Vagina (tissue), 2 donors: ENCODE measurements around the gene CPLX4.

Experiments
- POLR2A ChIP-seq, 2 donors: fragments of 450-650 bp; IDR thresholded peaks; one replicate each; pipeline ENCODE4 v1.6.1; 2017; ENCODE audit warnings: antibody characterized with exemption in 2 of 2, mild to moderate bottlenecking in 2 of 2, moderate library complexity in 2 of 2
- POLR2AphosphoS5 ChIP-seq, 2 donors: sonication (generic); formaldehyde crosslinking; IDR thresholded peaks; one replicate each; pipeline ENCODE4 v1.9.0; 2017; ENCODE audit warnings: antibody characterized with exemption in 2 of 2, mild to moderate bottlenecking in 2 of 2, low read depth in 1 of 2; ENCODE audit not compliant: insufficient read depth in 1 of 2
- TF ChIP-seq, protein P1 (sequence below), 3 experiments: fragments of 450-650 bp in 2 of 3; fragments of 200-600 bp in 1 of 3; sonication (generic) in 1 of 3; IDR thresholded peaks; one replicate each; pipeline ENCODE4 v1.5.1; 2017 to 2019; ENCODE audit warnings: antibody characterized with exemption in 3 of 3, mild to moderate bottlenecking in 2 of 3, moderate library complexity in 2 of 3

- TF ChIP-seq, protein P1, sequence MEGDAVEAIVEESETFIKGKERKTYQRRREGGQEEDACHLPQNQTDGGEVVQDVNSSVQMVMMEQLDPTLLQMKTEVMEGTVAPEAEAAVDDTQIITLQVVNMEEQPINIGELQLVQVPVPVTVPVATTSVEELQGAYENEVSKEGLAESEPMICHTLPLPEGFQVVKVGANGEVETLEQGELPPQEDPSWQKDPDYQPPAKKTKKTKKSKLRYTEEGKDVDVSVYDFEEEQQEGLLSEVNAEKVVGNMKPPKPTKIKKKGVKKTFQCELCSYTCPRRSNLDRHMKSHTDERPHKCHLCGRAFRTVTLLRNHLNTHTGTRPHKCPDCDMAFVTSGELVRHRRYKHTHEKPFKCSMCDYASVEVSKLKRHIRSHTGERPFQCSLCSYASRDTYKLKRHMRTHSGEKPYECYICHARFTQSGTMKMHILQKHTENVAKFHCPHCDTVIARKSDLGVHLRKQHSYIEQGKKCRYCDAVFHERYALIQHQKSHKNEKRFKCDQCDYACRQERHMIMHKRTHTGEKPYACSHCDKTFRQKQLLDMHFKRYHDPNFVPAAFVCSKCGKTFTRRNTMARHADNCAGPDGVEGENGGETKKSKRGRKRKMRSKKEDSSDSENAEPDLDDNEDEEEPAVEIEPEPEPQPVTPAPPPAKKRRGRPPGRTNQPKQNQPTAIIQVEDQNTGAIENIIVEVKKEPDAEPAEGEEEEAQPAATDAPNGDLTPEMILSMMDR (IDR thresholded peaks at IDR 0.05) = no peak
- no peak for TF ChIP-seq POLR2A (IDR thresholded peaks at IDR 0.05)
- no peak for TF ChIP-seq POLR2AphosphoS5 (IDR thresholded peaks at IDR 0.05; ENCODE audit: insufficient read depth in 1 of 2, low read depth in 1 of 2)
These were observed 9.6 kb downstream of the CPLX4 start for GRCh38 chr18:59308938-59309260.
